ENCODE data around the gene PCMTD2. TPM values are rescaled to one million over a fixed set of nuclear protein-coding genes. Genes with fewer than 3 reads are reported as not detected.

The PCMTD2 gene
- total and polyA plus RNA-seq, 2 of the 13 experiments (the other 11 are each of a cell fraction or from before 2014, with no cell fraction given): 47.0 to 76.9 TPM

DNA sequence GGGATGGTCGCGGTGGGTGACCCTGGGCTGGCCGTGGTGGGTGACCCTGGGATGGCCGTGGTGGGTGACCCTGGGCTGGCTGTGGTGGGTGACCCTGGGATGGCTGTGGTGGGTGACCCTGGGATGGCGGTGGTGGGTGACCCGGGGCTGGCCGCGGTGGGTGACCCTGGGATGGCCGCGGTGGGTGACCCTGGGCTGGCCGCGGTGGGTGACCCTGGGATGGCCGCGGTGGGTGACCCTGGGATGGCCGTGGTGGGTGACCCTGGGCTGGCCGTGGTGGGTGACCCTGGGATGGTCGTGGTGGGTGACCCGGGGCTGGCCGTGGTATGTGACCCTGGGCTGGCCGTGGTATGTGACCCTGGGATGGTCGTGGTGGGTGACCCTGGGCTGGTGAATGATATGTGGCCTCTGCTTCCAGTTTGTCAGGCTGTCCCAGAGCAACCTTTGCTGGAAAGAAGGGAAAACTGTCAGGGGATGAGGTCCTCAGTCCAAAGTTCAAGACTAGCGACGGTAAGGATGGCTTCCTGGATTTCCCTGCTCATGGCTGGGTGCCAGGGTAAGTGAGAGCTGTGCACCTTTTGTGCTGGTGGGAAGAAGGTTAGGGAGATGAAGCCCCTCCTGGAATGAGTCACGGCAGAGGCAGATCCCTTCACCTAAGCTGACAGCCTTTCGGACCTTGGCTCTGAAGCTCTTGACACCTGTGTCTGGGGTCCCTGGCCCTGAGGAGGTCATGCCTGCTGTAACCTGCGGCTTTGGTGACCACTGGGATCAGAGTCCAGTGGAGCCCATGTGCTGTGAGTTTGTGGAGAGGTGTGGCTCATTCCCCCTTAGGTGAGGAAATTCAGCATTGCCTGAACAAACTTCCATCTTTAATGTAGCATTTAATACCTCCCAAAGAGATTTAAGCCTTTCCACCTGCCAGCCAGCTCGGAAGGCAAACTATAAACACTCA is 19.1 kb upstream of the PCMTD2 start (continued):
- TF ChIP-seq, protein P1, sequence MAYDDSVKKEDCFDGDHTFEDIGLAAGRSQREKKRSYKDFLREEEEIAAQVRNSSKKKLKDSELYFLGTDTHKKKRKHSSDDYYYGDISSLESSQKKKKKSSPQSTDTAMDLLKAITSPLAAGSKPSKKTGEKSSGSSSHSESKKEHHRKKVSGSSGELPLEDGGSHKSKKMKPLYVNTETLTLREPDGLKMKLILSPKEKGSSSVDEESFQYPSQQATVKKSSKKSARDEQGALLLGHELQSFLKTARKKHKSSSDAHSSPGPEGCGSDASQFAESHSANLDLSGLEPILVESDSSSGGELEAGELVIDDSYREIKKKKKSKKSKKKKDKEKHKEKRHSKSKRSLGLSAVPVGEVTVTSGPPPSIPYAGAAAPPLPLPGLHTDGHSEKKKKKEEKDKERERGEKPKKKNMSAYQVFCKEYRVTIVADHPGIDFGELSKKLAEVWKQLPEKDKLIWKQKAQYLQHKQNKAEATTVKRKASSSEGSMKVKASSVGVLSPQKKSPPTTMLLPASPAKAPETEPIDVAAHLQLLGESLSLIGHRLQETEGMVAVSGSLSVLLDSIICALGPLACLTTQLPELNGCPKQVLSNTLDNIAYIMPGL (CRISPR knock-in tag; IDR thresholded peaks at IDR 0.05; ENCODE audit: borderline replicate concordance in 1 of 2, low read depth in 1 of 2): peak; percentile 26 to 61; a peak in 2 of 4 replicates
- TF ChIP-seq MEIS1 (CRISPR knock-in tag; IDR thresholded peaks at IDR 0.05; ENCODE audit: borderline replicate concordance): peak; percentile 95
- no peak for TF ChIP-seq NFKB2 (CRISPR knock-in tag; IDR thresholded peaks at IDR 0.05; ENCODE audit: borderline replicate concordance)
- TF ChIP-seq, protein P2, sequence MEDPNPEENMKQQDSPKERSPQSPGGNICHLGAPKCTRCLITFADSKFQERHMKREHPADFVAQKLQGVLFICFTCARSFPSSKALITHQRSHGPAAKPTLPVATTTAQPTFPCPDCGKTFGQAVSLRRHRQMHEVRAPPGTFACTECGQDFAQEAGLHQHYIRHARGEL (CRISPR knock-in tag; IDR thresholded peaks at IDR 0.05): no peak
- peak; percentile 84 for TF ChIP-seq ZNF644 (CRISPR knock-in tag; IDR thresholded peaks at IDR 0.05; ENCODE audit: low read depth)
- no peak for TF ChIP-seq ARNT (IDR thresholded peaks at IDR 0.05)
- TF ChIP-seq MZF1 (CRISPR knock-in tag; IDR thresholded peaks at IDR 0.05; ENCODE audit: borderline replicate concordance): peak; percentile 76; the same call in 1 of the 2 replicates
- TF ChIP-seq AGO2 (optimal IDR thresholded peaks at IDR 0.05; ENCODE audit: low read depth, low read length): no peak
- peak; percentile 93 for TF ChIP-seq ZNF556 (CRISPR knock-in tag; IDR thresholded peaks at IDR 0.05; ENCODE audit: borderline replicate concordance)
- TF ChIP-seq KDM4B (CRISPR knock-in tag; IDR thresholded peaks at IDR 0.05): peak; percentile 79
- no peak; the same call in none of the 2 replicates for TF ChIP-seq ZNF614 (CRISPR knock-in tag; IDR thresholded peaks at IDR 0.05; ENCODE audit: borderline replicate concordance)
- no peak for TF ChIP-seq NFRKB (IDR thresholded peaks at IDR 0.05)
- TF ChIP-seq, protein P3, sequence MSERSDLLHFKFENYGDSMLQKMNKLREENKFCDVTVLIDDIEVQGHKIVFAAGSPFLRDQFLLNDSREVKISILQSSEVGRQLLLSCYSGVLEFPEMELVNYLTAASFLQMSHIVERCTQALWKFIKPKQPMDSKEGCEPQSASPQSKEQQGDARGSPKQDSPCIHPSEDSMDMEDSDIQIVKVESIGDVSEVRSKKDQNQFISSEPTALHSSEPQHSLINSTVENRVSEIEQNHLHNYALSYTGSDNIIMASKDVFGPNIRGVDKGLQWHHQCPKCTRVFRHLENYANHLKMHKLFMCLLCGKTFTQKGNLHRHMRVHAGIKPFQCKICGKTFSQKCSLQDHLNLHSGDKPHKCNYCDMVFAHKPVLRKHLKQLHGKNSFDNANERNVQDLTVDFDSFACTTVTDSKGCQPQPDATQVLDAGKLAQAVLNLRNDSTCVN (CRISPR knock-in tag; IDR thresholded peaks at IDR 0.05; ENCODE audit: borderline replicate concordance): peak; percentile 62; the same call in 1 of the 2 replicates
- no peak for TF ChIP-seq MAZ (IDR thresholded peaks at IDR 0.05; ENCODE audit: borderline replicate concordance, low read depth, low read length)
- TF ChIP-seq MAZ (CRISPR knock-in tag; IDR thresholded peaks at IDR 0.05; ENCODE audit: low read depth): no peak; the same call in 1 of the 2 replicates
- peak; percentile 57; the same call in 1 of the 2 replicates for TF ChIP-seq ZNF816 (CRISPR knock-in tag; IDR thresholded peaks at IDR 0.05; ENCODE audit: borderline replicate concordance)
- no peak for TF ChIP-seq ATF7 (IDR thresholded peaks at IDR 0.05)
- TF ChIP-seq ATF7 (CRISPR knock-in tag; IDR thresholded peaks at IDR 0.05): peak; percentile 81
- TF ChIP-seq CCDC6 (CRISPR knock-in tag; IDR thresholded peaks at IDR 0.05): peak; percentile 80; the same call in 1 of the 2 replicates
- TF ChIP-seq HNRNPK (IDR thresholded peaks at IDR 0.05; ENCODE audit: low read depth, low read length, poor library complexity, severe bottlenecking): no peak
- peak; percentile 89 for TF ChIP-seq ZNF746 (CRISPR knock-in tag; IDR thresholded peaks at IDR 0.05)
- TF ChIP-seq, protein P4, sequence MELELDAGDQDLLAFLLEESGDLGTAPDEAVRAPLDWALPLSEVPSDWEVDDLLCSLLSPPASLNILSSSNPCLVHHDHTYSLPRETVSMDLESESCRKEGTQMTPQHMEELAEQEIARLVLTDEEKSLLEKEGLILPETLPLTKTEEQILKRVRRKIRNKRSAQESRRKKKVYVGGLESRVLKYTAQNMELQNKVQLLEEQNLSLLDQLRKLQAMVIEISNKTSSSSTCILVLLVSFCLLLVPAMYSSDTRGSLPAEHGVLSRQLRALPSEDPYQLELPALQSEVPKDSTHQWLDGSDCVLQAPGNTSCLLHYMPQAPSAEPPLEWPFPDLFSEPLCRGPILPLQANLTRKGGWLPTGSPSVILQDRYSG (CRISPR knock-in tag; IDR thresholded peaks at IDR 0.05): no peak
